Upper lobe of right lung (tissue), 1 donor: ENCODE measurements around the gene PITHD1. TPM values are rescaled to one million over a fixed set of nuclear protein-coding genes. Genes with fewer than 3 reads are reported as not detected.
"Not testable (repeated sequence)": the region's sequence is repeated elsewhere in the genome, so short reads cannot be mapped to it uniquely, and the experiment has no call there.

Experiments
- ATAC-seq: fragments of 200-7000 bp; cut with Tn5 transposase; one replicate; pipeline ENCODE4 v1.9.1; 2020; ENCODE audit warnings: mild to moderate bottlenecking, moderate library complexity
- DNase-seq: peaks from one replicate; pipeline ENCODE4 v3.0.0-alpha.2; 2020
- H3K27ac ChIP-seq: fragments of 200-600 bp; one replicate; pipeline ENCODE4 v1.8.0; 2022
- H3K27me3 ChIP-seq: fragments of 200-600 bp; one replicate; pipeline ENCODE4 v1.8.0; 2022; ENCODE audit warnings: mild to moderate bottlenecking
- H3K36me3 ChIP-seq: fragments of 200-600 bp; one replicate; pipeline ENCODE4 v1.8.0; 2022
- H3K4me1 ChIP-seq: fragments of 200-600 bp; one replicate; pipeline ENCODE4 v1.8.0; 2022
- H3K4me3 ChIP-seq: fragments of 200-600 bp; one replicate; pipeline ENCODE4 v1.8.0; 2022; ENCODE audit warnings: mild to moderate bottlenecking
- H3K9me3 ChIP-seq: fragments of 200-600 bp; one replicate; pipeline ENCODE4 v1.8.0; 2022
- intact Hi-C: fragments of 100-400 bp; cut with DNase I; formaldehyde crosslinking; loops from one replicate; pipeline ENCODE4 v1.11.0; 2022
- long read RNA-seq: library from polyadenylated mRNA; unstranded; transcript quantifications from one replicate; pipeline ENCODE4 v2.0.0, GENCODE V29; 2021
- total RNA-seq: library from RNA; stranded (reverse); fragmentation: NEBNext Ultra II Directional; extraction: Animal tissue kit (Norgen Biotek cat#: 25700); gene quantifications from one replicate; pipeline ENCODE4 v1.2.1, GENCODE V29; 2021
- TF ChIP-seq, protein P1 (sequence below): fragments of 200-600 bp; IDR thresholded peaks from one replicate; pipeline ENCODE4 v1.8.0; 2022; ENCODE audit warnings: antibody characterized with exemption
- donor health status: DM: no; HTN: yes; CAD: no; lungs with severe emphysema.

PITHD1 gene
- total RNA-seq = 46.5 TPM
- long read RNA-seq, transcript PITHD1-201 (6 exons, 1,603 nt) = major isoform, 48 of 52 reads
- long read RNA-seq, partial matches to known transcripts = 2 of 52 reads
- long read RNA-seq, other reads (novel, unspliced or antisense) = 2 of 52 reads

GRCh38 chr1:23777979-23778814 is at the start of gene PITHD1:
Gene PITHD1 (plus strand): TSS chr1:23778418. CDS start chr1:23778516, 98 bp downstream.
- intact Hi-C loops = no loop called here
- Histone ChIP-seq H3K27ac (peak within 1 kb of the TSS; percentile 95), H3K4me1 (peaks cover 28% of the 10 kb centered on the region), H3K4me3 (peak within 1 kb of the TSS; percentile 82), H3K27me3 (no peaks in the 10 kb centered on the region), H3K36me3 (peaks cover 31% of the 10 kb centered on the region), H3K9me3 (no peaks in the 10 kb centered on the region)
- DNase-seq = peak; percentile 92
- ATAC-seq = peak; percentile 91
- TF ChIP-seq, protein P1, sequence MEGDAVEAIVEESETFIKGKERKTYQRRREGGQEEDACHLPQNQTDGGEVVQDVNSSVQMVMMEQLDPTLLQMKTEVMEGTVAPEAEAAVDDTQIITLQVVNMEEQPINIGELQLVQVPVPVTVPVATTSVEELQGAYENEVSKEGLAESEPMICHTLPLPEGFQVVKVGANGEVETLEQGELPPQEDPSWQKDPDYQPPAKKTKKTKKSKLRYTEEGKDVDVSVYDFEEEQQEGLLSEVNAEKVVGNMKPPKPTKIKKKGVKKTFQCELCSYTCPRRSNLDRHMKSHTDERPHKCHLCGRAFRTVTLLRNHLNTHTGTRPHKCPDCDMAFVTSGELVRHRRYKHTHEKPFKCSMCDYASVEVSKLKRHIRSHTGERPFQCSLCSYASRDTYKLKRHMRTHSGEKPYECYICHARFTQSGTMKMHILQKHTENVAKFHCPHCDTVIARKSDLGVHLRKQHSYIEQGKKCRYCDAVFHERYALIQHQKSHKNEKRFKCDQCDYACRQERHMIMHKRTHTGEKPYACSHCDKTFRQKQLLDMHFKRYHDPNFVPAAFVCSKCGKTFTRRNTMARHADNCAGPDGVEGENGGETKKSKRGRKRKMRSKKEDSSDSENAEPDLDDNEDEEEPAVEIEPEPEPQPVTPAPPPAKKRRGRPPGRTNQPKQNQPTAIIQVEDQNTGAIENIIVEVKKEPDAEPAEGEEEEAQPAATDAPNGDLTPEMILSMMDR = peak; percentile 3

GRCh38 chr1:23732363-23733224 is 45.6 kb upstream of the PITHD1 start:
- TF ChIP-seq, protein P1 = no peak
- ATAC-seq (no peak), DNase-seq (peak; percentile 17)
- Histone ChIP-seq H3K9me3 (no peaks in the 10 kb centered on the region), H3K36me3 (no peaks in the 10 kb centered on the region), H3K27me3 (no peaks in the 10 kb centered on the region), H3K27ac (no peak overlapping the region), H3K4me1 (peaks cover 13% of the 10 kb centered on the region), H3K4me3 (no peak overlapping the region)
- intact Hi-C loops = no loop called here

DNA sequence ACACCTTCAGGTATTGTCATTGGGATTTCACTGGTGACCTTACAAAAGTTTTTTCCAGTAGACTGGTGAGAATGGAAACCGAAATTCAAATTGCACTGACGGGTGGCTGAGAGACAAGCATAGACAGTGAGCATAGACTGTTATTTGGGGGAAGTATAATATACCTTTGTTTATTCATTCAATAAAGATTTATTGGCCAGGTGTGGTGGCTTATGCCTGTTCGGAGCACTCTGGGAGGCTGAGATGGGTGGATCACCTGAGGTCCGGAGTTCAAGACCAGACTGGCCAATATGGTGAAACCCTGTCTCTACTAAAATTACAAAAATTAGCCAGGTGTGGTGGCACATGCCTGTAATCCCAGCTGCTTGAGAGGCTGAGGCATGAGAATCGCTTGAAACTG is 44.9 kb upstream of the PITHD1 start:
- DNase-seq, H3K36me3 ChIP-seq, H3K4me1 ChIP-seq, ATAC-seq, H3K27me3 ChIP-seq, H3K27ac ChIP-seq, H3K9me3 ChIP-seq, intact Hi-C loops, H3K4me3 ChIP-seq: not testable (repeated sequence)

GRCh38 chr1:23736437-23737134 is 41.6 kb upstream of the PITHD1 start:
- no peaks in the 10 kb centered on the region for H3K27me3 ChIP-seq
- DNase-seq (no peak), ATAC-seq (no peak)
- no peak overlapping the region for H3K4me3 ChIP-seq
- TF ChIP-seq, protein P1 = no peak
- H3K4me1 ChIP-seq = no peaks in the 10 kb centered on the region
- intact Hi-C loops = no loop called here
- no peak overlapping the region for H3K27ac ChIP-seq
- no peaks in the 10 kb centered on the region for H3K9me3 ChIP-seq
- H3K36me3 ChIP-seq = no peaks in the 10 kb centered on the region

GRCh38 chr1:23741609-23742008 is 36.6 kb upstream of the PITHD1 start:
- H3K4me1 ChIP-seq = peaks cover 25% of the 10 kb centered on the region
- TF ChIP-seq, protein P1 = no peak
- H3K27ac ChIP-seq = no peak overlapping the region
- no peaks in the 10 kb centered on the region for H3K9me3 ChIP-seq
- ATAC-seq = no peak
- no peak overlapping the region for H3K4me3 ChIP-seq
- H3K36me3 ChIP-seq = peaks cover 7% of the 10 kb centered on the region
- no peak for DNase-seq
- H3K27me3 ChIP-seq = no peaks in the 10 kb centered on the region
- intact Hi-C loops = no loop called here
